Hematopoietic multipotent progenitor cell (in vitro differentiated cells): ENCODE data around the gene SUPT20HL1. TPM values are rescaled to one million over a fixed set of nuclear protein-coding genes. Genes with fewer than 3 reads are reported as not detected.
"Not testable (repeated sequence)": the region's sequence is repeated elsewhere in the genome, so short reads cannot be mapped to it uniquely, and the experiment has no call there.

Source experiments
- DNase-seq, 3 donors: peaks; one replicate each; pipeline ENCODE4 v3.0.0-alpha.2; 2011 to 2015; ENCODE audit warnings: low read depth in 2 of 3, low spot score in 2 of 3
- total RNA-seq: library from RNA; depleted of rRNA; stranded (reverse); fragments of >200 nt; gene quantifications from one replicate; pipeline ENCODE4 v1.2.3, GENCODE V29; 2012

SUPT20HL1 gene
- total RNA-seq, 1 donor = under 0.01 TPM

- DNase-seq = not testable (repeated sequence)
Measured at GRCh38 chrX:24362089-24362745, 1.8 kb downstream of the SUPT20HL1 start.

GRCh38 chrX:24363432-24364181 lies 3.2 kb downstream of the SUPT20HL1 start:
- DNase-seq = not testable (repeated sequence)

- no peak for DNase-seq
Measured at GRCh38 chrX:24364326-24364725, 3.9 kb downstream of the SUPT20HL1 start.

GRCh38 chrX:24364851-24365538 lies 4.6 kb downstream of the SUPT20HL1 start:
- no peak for DNase-seq

GRCh38 chrX:24366762-24367400 lies 6.4 kb downstream of the SUPT20HL1 start:
- DNase-seq = not testable (repeated sequence)

- DNase-seq = no peak
Measured at GRCh38 chrX:24369816-24370215, 9.4 kb downstream of the SUPT20HL1 start.

- DNase-seq = peak; percentile 29 to 73 (median 58)
Measured at GRCh38 chrX:24371391-24371972, 11.0 kb downstream of the SUPT20HL1 start.

- DNase-seq = no peak
Measured at GRCh38 chrX:24372021-24372763, 11.8 kb downstream of the SUPT20HL1 start.

GRCh38 chrX:24375600-24376131 lies 15.2 kb downstream of the SUPT20HL1 start:
- no peak for DNase-seq

- no peak for DNase-seq
Measured at GRCh38 chrX:24376403-24376802, 16.0 kb downstream of the SUPT20HL1 start.

GRCh38 chrX:24377195-24377594 lies 16.8 kb downstream of the SUPT20HL1 start:
- no peak for DNase-seq

- no peak for DNase-seq
Measured at GRCh38 chrX:24377911-24378468, 17.6 kb downstream of the SUPT20HL1 start.

- no peak for DNase-seq
Measured at GRCh38 chrX:24378706-24379105, 18.3 kb downstream of the SUPT20HL1 start.

GRCh38 chrX:24380262-24381187 lies 20.1 kb downstream of the SUPT20HL1 start:
- no peak for DNase-seq

GRCh38 chrX:24382315-24382714 lies 21.9 kb downstream of the SUPT20HL1 start:
- DNase-seq = not testable (repeated sequence)

- no peak for DNase-seq
Measured at GRCh38 chrX:24387724-24388123, 27.3 kb downstream of the SUPT20HL1 start.

- no peak for DNase-seq
Measured at GRCh38 chrX:24391389-24391788, 30.9 kb downstream of the SUPT20HL1 start.

GRCh38 chrX:24391843-24392242 lies 31.4 kb downstream of the SUPT20HL1 start:
- DNase-seq = no peak
